GM19467 (cell line): ENCODE data around the gene PARD3.

Experiments
- ATAC-seq: cut with Tn5 transposase; IDR thresholded peaks from one replicate; pipeline ENCODE4 v1.9.1; 2021; ENCODE audit warnings: mild to moderate bottlenecking, moderate library complexity; ENCODE audit not compliant: unreplicated experiment

PARD3 gene

GRCh38 chr10:34520510-34520909, 294.6 kb downstream of the PARD3 start:
- no peak for ATAC-seq

- ATAC-seq = no peak
Observed at GRCh38 chr10:34520084-34520483, 295.0 kb downstream of the PARD3 start.

GRCh38 chr10:34514290-34514689, 300.8 kb downstream of the PARD3 start:
- no peak for ATAC-seq

GRCh38 chr10:34513636-34514035, 301.5 kb downstream of the PARD3 start:
- ATAC-seq = no peak

- no peak for ATAC-seq
Observed at GRCh38 chr10:34507217-34507616, 307.9 kb downstream of the PARD3 start.

- ATAC-seq = no peak
Observed at GRCh38 chr10:34506786-34507185, 308.3 kb downstream of the PARD3 start.

GRCh38 chr10:34505338-34505737, 309.8 kb downstream of the PARD3 start:
- no peak for ATAC-seq

- no peak for ATAC-seq
Observed at GRCh38 chr10:34504534-34504933, 310.6 kb downstream of the PARD3 start.

GRCh38 chr10:34503704-34504103, 311.4 kb downstream of the PARD3 start:
- ATAC-seq = no peak

- no peak for ATAC-seq
Observed at GRCh38 chr10:34499612-34500279, 315.4 kb downstream of the PARD3 start.

- no peak for ATAC-seq
Observed at GRCh38 chr10:34498821-34499220, 316.3 kb downstream of the PARD3 start.

GRCh38 chr10:34495938-34496337, 319.2 kb downstream of the PARD3 start:
- ATAC-seq = no peak

GRCh38 chr10:34494012-34494411, 321.1 kb downstream of the PARD3 start:
- no peak for ATAC-seq

- no peak for ATAC-seq
Observed at GRCh38 chr10:34492081-34492480, 323.0 kb downstream of the PARD3 start.

- no peak for ATAC-seq
Observed at GRCh38 chr10:34491678-34492077, 323.4 kb downstream of the PARD3 start.

- ATAC-seq = no peak
Observed at GRCh38 chr10:34489973-34490745, 324.9 kb downstream of the PARD3 start.

GRCh38 chr10:34489411-34489810, 325.7 kb downstream of the PARD3 start:
- no peak for ATAC-seq

- no peak for ATAC-seq
Observed at GRCh38 chr10:34488476-34489130, 326.5 kb downstream of the PARD3 start.

- ATAC-seq = no peak
Observed at GRCh38 chr10:34486008-34486407, 329.1 kb downstream of the PARD3 start.

GRCh38 chr10:34484164-34484563, 330.9 kb downstream of the PARD3 start:
- no peak for ATAC-seq

- ATAC-seq = no peak
Observed at GRCh38 chr10:34480345-34480744, 334.8 kb downstream of the PARD3 start.
